ENCODE results near the gene SMYD3.

GRCh38 chr1:246032031-246032551 is 475.0 kb downstream of the SMYD3 start:
- TF ChIP-seq POLR2AphosphoS5 (IDR thresholded peaks at IDR 0.05): peak; percentile 65
- TF ChIP-seq, protein P1, sequence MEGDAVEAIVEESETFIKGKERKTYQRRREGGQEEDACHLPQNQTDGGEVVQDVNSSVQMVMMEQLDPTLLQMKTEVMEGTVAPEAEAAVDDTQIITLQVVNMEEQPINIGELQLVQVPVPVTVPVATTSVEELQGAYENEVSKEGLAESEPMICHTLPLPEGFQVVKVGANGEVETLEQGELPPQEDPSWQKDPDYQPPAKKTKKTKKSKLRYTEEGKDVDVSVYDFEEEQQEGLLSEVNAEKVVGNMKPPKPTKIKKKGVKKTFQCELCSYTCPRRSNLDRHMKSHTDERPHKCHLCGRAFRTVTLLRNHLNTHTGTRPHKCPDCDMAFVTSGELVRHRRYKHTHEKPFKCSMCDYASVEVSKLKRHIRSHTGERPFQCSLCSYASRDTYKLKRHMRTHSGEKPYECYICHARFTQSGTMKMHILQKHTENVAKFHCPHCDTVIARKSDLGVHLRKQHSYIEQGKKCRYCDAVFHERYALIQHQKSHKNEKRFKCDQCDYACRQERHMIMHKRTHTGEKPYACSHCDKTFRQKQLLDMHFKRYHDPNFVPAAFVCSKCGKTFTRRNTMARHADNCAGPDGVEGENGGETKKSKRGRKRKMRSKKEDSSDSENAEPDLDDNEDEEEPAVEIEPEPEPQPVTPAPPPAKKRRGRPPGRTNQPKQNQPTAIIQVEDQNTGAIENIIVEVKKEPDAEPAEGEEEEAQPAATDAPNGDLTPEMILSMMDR (IDR thresholded peaks at IDR 0.05; ENCODE audit: poor library complexity, severe bottlenecking): peak; percentile 26
- peak; percentile 26 for TF ChIP-seq SMC3 (conservative IDR thresholded peaks at IDR 0.05; ENCODE audit: poor library complexity)
- no peak for TF ChIP-seq EZH2 (IDR thresholded peaks at IDR 0.05; ENCODE audit: borderline replicate concordance, insufficient read depth, low read length, poor library complexity, severe bottlenecking)
- TF ChIP-seq RAD21 (conservative IDR thresholded peaks at IDR 0.05): peak; percentile 37
- peak; percentile 14 for TF ChIP-seq REST (IDR thresholded peaks at IDR 0.05; ENCODE audit: borderline replicate concordance)
- peak; percentile 87 for TF ChIP-seq EP300 (conservative IDR thresholded peaks at IDR 0.05; ENCODE audit: poor library complexity, severe bottlenecking)
- TF ChIP-seq TAF1 (IDR thresholded peaks at IDR 0.05; ENCODE audit: low read depth): no peak
- TF ChIP-seq MXI1 (conservative IDR thresholded peaks at IDR 0.05; ENCODE audit: poor library complexity, severe bottlenecking): no peak

All from neural cell (in vitro differentiated cells).